Endodermal cell (in vitro differentiated cells): ENCODE results near the gene YEATS4. TPM values are rescaled to one million over a fixed set of nuclear protein-coding genes. Genes with fewer than 3 reads are reported as not detected.

Experiments used
- DNase-seq: peaks from one replicate; pipeline ENCODE4 v3.0.0-alpha.2; 2017
- H3K27ac ChIP-seq: 2 replicates; pipeline ENCODE4 v1.5.1; 2013; ENCODE audit warnings: mild to moderate bottlenecking, low read depth, low read length, moderate library complexity
- H3K27me3 ChIP-seq: 2 replicates; pipeline ENCODE4 v1.6.1; 2013; ENCODE audit warnings: mild to moderate bottlenecking, low read length, moderate library complexity; ENCODE audit not compliant: insufficient read depth, control insufficient read depth, poor library complexity, severe bottlenecking
- H3K36me3 ChIP-seq: 2 replicates; pipeline ENCODE4 v1.7.0; 2013; ENCODE audit warnings: mild to moderate bottlenecking, low read length, moderate library complexity; ENCODE audit not compliant: control insufficient read depth, insufficient read depth
- H3K4me1 ChIP-seq: one replicate; pipeline ENCODE4 v1.7.0; 2013; ENCODE audit warnings: low read length; ENCODE audit not compliant: control insufficient read depth, insufficient read depth
- H3K4me3 ChIP-seq: 2 replicates; pipeline ENCODE4 v1.5.1; 2013; ENCODE audit warnings: mild to moderate bottlenecking, low read length, moderate library complexity
- H3K9ac ChIP-seq: 2 replicates; pipeline ENCODE4 v1.6.1; 2013; ENCODE audit warnings: mild to moderate bottlenecking, low read length, moderate library complexity; ENCODE audit not compliant: poor library complexity, severe bottlenecking; ENCODE audit errors: extremely low read depth
- H3K9me3 ChIP-seq: 2 replicates; pipeline ENCODE4 v1.6.1; 2013; ENCODE audit warnings: mild to moderate bottlenecking, low read length, moderate library complexity; ENCODE audit not compliant: control insufficient read depth
- H3K27ac Mint-ChIP-seq: 2 replicates; pipeline ENCODE4 v1.8.0; 2020; ENCODE audit warnings: mixed read lengths
- H3K27me3 Mint-ChIP-seq: 2 replicates; pipeline ENCODE4 v1.8.0; 2021; ENCODE audit warnings: mild to moderate bottlenecking, mixed read lengths; ENCODE audit not compliant: insufficient read depth
- H3K36me3 Mint-ChIP-seq: 2 replicates; pipeline ENCODE4 v1.8.0; 2020; ENCODE audit warnings: low read depth, mixed read lengths
- H3K4me1 Mint-ChIP-seq: 2 replicates; pipeline ENCODE4 v1.8.0; 2020; ENCODE audit warnings: mixed read lengths
- H3K4me3 Mint-ChIP-seq: 2 replicates; pipeline ENCODE4 v1.8.0; 2020; ENCODE audit warnings: mild to moderate bottlenecking, moderate library complexity, mixed read lengths
- H3K9me3 Mint-ChIP-seq: 2 replicates; pipeline ENCODE4 v1.8.0; 2020; ENCODE audit warnings: mild to moderate bottlenecking, mixed read lengths
- CTCF ChIP-seq: fragments of 200-600 bp; sonication (generic); conservative IDR thresholded peaks from 2 replicates; pipeline ENCODE4 v1.5.0; 2021; ENCODE audit warnings: antibody characterized with exemption, mild to moderate bottlenecking
- WGBS, 2 experiments: methylation state at CpG; one replicate each; pipeline versions ENCODE4 v1.1.5 to v1.1.7; 2013; ENCODE audit warnings: missing lambda C conversion rate in 2 of 2, mixed read lengths in 1 of 2; ENCODE audit not compliant: insufficient coverage in 1 of 2, insufficient read length in 1 of 2; 5-methylcytosine and 5-hydroxymethylcytosine counted together
- total RNA-seq, 2 donors: library from RNA; stranded (reverse); fragmentation: NEBNext Ultra II Directional in 1 of 2; extraction: Animal tissue kit (Norgen Biotek cat#: 25700) in 1 of 2; gene quantifications; 2 replicates in 1 of 2; 3 replicates in 1 of 2; pipeline ENCODE4 v1.2.1, GENCODE V29; 2021

Gene YEATS4
- total RNA-seq, 2 donors from 2014 or later: 37.0 to 40.9 TPM

DNA sequence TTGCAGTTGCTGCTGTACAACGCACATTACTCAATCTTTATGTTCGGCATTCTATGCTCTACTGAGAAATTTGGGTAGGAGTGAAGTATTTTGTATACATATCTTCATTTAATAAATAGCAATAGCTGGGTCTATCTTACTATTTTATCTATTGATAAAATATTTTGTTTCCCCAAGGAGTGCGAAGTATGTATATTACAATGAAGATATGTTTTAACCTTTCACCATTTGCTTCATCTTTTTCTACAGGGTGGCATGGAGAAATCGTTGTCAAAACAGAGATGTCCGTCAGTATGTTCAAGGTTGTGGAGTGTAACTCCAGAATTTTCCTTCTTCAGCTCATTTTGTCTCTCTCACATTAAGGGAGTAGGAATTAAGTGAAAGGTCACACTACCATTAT lies 6.6 kb upstream of the YEATS4 start:
- H3K9ac ChIP-seq: no peak overlapping the region
- Mint-ChIP-seq H3K9me3 (no peaks in the 10 kb centered on the region), H3K36me3 (no peaks in the 10 kb centered on the region), H3K4me3 (no peak overlapping the region), H3K27ac (no peak overlapping the region), H3K27me3 (no peaks in the 10 kb centered on the region), H3K4me1 (peaks cover 15% of the 10 kb centered on the region)
- no peak for DNase-seq
- H3K27me3 ChIP-seq: no peaks in the 10 kb centered on the region
- no peak overlapping the region for H3K27ac ChIP-seq
- no peaks in the 10 kb centered on the region for H3K9me3 ChIP-seq
- H3K36me3 ChIP-seq: no peaks in the 10 kb centered on the region
- H3K4me3 ChIP-seq: no peak overlapping the region
- H3K4me1 ChIP-seq: peaks cover 8% of the 10 kb centered on the region
- TF ChIP-seq CTCF: no peak
- WGBS, 2 experiments: 94 to 100% methylated on average over 1 to 2 of the region's 5 CpGs

- H3K4me1 ChIP-seq: peaks cover 8% of the 10 kb centered on the region
- H3K27me3 ChIP-seq: no peaks in the 10 kb centered on the region
- TF ChIP-seq CTCF: no peak
- 94% methylated on average over 1 of the region's 1 CpG; no CpG with 5 or more reads in 1 of the 2 experiments for WGBS, 2 experiments
- H3K4me3 ChIP-seq: no peak overlapping the region
- no peak overlapping the region for H3K9ac ChIP-seq
- H3K27ac ChIP-seq: no peak overlapping the region
- Mint-ChIP-seq H3K4me3 (no peak overlapping the region), H3K27ac (peak overlapping the region; percentile 1), H3K27me3 (no peaks in the 10 kb centered on the region), H3K9me3 (no peaks in the 10 kb centered on the region), H3K4me1 (peaks cover 13% of the 10 kb centered on the region), H3K36me3 (no peaks in the 10 kb centered on the region)
- no peaks in the 10 kb centered on the region for H3K36me3 ChIP-seq
- H3K9me3 ChIP-seq: no peaks in the 10 kb centered on the region
- DNase-seq: no peak
These were observed 5.4 kb upstream of the YEATS4 start for GRCh38 chr12:69354172-69354555.

DNA sequence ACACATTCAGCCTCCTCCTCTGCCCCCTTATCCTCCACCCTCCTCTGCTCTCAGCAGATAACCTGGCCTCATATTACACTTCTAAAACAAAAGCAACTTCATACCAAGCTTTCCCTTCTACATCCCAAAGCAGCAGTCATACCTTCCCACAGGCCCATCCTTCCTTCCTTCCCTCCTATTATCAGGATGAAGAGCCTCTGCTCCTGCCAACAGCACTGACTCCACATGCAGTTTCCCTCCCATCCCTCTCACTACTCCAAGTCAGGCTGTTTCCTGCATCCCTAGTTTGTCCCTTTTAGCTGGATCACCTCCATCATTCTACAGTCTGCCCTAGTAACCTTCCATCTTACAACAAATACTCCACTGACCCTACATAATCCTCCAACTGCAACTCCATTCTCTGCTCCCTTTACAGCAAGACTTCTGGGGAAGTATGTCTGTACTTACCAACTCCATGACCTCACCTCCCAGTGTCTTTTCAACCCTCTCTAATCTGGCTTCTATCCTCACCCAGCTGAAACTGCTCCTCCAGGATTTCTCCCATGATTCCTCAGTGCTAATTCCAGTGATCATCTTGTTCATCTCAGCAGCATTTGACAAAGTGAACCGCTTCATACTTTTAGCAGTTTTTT lies 4.9 kb upstream of the YEATS4 start:
- no peaks in the 10 kb centered on the region for H3K9me3 Mint-ChIP-seq
- H3K27me3 Mint-ChIP-seq: no peaks in the 10 kb centered on the region
- no peak overlapping the region for H3K4me3 Mint-ChIP-seq
- TF ChIP-seq CTCF: no peak
- peak overlapping the region; percentile 1 for H3K27ac Mint-ChIP-seq
- Histone ChIP-seq H3K27ac (no peak overlapping the region), H3K27me3 (no peaks in the 10 kb centered on the region), H3K9ac (no peak overlapping the region), H3K4me3 (no peak overlapping the region), H3K9me3 (no peaks in the 10 kb centered on the region), H3K4me1 (peaks cover 8% of the 10 kb centered on the region), H3K36me3 (no peaks in the 10 kb centered on the region)
- H3K36me3 Mint-ChIP-seq: no peaks in the 10 kb centered on the region
- WGBS, 2 experiments: 92 to 100% methylated on average over 1 of the region's 1 CpG
- peaks cover 16% of the 10 kb centered on the region for H3K4me1 Mint-ChIP-seq
- DNase-seq: peak; percentile 58
